ENCODE results near the gene SAYSD1. TPM values are rescaled to one million over a fixed set of nuclear protein-coding genes. Genes with fewer than 3 reads are reported as not detected.

The SAYSD1 gene
- total RNA-seq, 1 experiment from 2014 or later, result 9.4 TPM

- Histone ChIP-seq H4K5ac (ENCODE audit: insufficient read length, low read depth, low read length) (no peak overlapping the region), H3T11ph (ENCODE audit: low read length) (no peak overlapping the region), H3K14ac (ENCODE audit: insufficient read depth, low read length) (no peak overlapping the region), H3K27ac (ENCODE audit: insufficient read length, low read depth, low read length) (no peak overlapping the region), H2AFZ (ENCODE audit: low read length) (no peak overlapping the region), H4K8ac (replicated peaks; ENCODE audit: insufficient read length, low read depth, low read length) (no peak overlapping the region), H3K18ac (ENCODE audit: insufficient read length, low read depth, low read length) (no peak overlapping the region), H2BK15ac (ENCODE audit: low read depth, low read length) (no peak overlapping the region), H3K9me3 (ENCODE audit: control insufficient read depth, low read depth, low read length) (no peaks in the 10 kb centered on the region), H3K56ac (ENCODE audit: insufficient read length, low read depth, low read length) (no peak overlapping the region), H3K4me2 (ENCODE audit: insufficient read depth, insufficient read length, low read length) (no peak overlapping the region), H2BK12ac (ENCODE audit: insufficient read length, low read depth, low read length) (no peak overlapping the region), H3K4me1 (ENCODE audit: insufficient read depth, low read length) (no peaks in the 10 kb centered on the region), H3K79me1 (ENCODE audit: insufficient read depth, low read depth, low read length, poor library complexity, severe bottlenecking) (no peaks in the 10 kb centered on the region), H2AK5ac (ENCODE audit: insufficient read length, low read length) (no peak overlapping the region), H2BK5ac (ENCODE audit: insufficient read length, low read length) (no peak overlapping the region), H3K23ac (ENCODE audit: insufficient read length, low read depth, low read length) (no peak overlapping the region), H3K4ac (ENCODE audit: low read depth, low read length) (no peak overlapping the region), H3K23me2 (ENCODE audit: insufficient read length, low read depth, low read length, poor library complexity, severe bottlenecking) (peaks cover 2% of the 10 kb centered on the region), H3K79me2 (ENCODE audit: insufficient read depth, low read length) (no peaks in the 10 kb centered on the region), H4K20me1 (ENCODE audit: control insufficient read depth, insufficient read depth, insufficient read length) (no peaks in the 10 kb centered on the region), H3K27me3 (ENCODE audit: insufficient read depth, low read length) (no peaks in the 10 kb centered on the region), H2BK20ac (ENCODE audit: low read depth, low read length, poor library complexity, severe bottlenecking) (no peak overlapping the region), H4K91ac (ENCODE audit: insufficient read length, low read depth, low read length) (no peak overlapping the region), H3K9ac (ENCODE audit: extremely low read depth, insufficient read length, low read length) (no peak overlapping the region), H2BK120ac (ENCODE audit: low read depth, low read length, poor library complexity, severe bottlenecking) (no peak overlapping the region)
- no peaks in the 10 kb centered on the region for H3K9me3 Mint-ChIP-seq
- H3K27me3 Mint-ChIP-seq (ENCODE audit: low read depth), result peaks cover 1% of the 10 kb centered on the region
- no peak overlapping the region for H3K4me3 Mint-ChIP-seq
- TF ChIP-seq CTCF (conservative IDR thresholded peaks at IDR 0.05), result no peak
- no peak overlapping the region for H3K27ac Mint-ChIP-seq
- peaks cover 9 to 10% of the 10 kb centered on the region in 2 experiments for H3K4me1 Mint-ChIP-seq
- no CpG with 5 or more reads among the region's 1 CpG for WGBS (ENCODE audit: extremely low coverage, insufficient read length, low lambda C conversion rate)
- peaks cover 0 to 8% (median 6%) of the 10 kb centered on the region in 3 experiments; a peak in 3 of 7 replicates for H3K36me3 Mint-ChIP-seq (ENCODE audit: insufficient read depth in 1 of 3, low read depth in 3 of 3)
- DNase-seq, result no peak
Observed at GRCh38 chr6:39102821-39103136, 12.2 kb downstream of the SAYSD1 start.

Data from H9 (cell line).